ENCODE results near the gene ZNF595. TPM values are rescaled to one million over a fixed set of nuclear protein-coding genes. Genes with fewer than 3 reads are reported as not detected.

Gene ZNF595
- total RNA-seq, 1 experiment from 2014 or later: 36.7 TPM

Other genes starting within 250 kb of the ZNF595 start
- 3.6 TPM for gene ZNF718, start 71.2 kb downstream of the ZNF595 start, total RNA-seq (2021; ENCODE audit: unreplicated experiment)